Measurements from ENCODE around the gene GALNT12.

The GALNT12 gene

DNA sequence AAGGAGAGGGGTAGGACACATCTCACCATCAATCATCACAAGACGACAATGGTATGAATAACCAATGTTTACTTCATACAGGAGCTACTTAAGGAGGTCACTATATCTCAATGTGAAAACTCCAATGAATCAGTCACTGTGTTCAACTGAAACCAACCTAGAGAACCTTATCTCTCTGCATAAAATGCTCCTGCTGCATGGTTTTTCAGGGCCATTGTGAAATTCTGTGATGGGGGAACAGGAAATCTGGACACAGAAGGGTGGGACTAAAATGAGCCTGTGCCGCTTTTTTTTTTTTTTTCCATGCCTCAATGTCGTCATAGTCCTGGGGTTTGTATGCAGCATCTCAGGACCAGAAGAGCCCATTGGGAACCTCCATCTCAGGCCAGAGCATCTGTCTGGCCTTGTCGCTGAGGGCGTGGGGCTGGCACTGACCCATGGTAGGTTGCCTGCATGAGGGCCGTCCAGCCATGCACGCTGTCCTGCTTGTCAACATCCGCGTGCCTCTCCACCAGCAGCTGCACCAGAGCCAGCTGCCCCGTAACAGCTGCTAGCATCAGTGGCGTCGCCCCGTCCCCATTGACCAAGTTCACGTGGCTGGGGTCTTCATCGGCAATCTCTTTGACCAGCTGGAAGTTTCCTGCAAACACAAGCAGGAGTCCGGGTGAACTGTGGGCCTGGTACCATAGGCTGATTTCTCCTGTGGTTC, 23.8 kb upstream of the GALNT12 start:
- DNase-seq: no peak

- no peak for DNase-seq
These were observed 22.4 kb upstream of the GALNT12 start for GRCh38 chr9:98784831-98785806.

DNA sequence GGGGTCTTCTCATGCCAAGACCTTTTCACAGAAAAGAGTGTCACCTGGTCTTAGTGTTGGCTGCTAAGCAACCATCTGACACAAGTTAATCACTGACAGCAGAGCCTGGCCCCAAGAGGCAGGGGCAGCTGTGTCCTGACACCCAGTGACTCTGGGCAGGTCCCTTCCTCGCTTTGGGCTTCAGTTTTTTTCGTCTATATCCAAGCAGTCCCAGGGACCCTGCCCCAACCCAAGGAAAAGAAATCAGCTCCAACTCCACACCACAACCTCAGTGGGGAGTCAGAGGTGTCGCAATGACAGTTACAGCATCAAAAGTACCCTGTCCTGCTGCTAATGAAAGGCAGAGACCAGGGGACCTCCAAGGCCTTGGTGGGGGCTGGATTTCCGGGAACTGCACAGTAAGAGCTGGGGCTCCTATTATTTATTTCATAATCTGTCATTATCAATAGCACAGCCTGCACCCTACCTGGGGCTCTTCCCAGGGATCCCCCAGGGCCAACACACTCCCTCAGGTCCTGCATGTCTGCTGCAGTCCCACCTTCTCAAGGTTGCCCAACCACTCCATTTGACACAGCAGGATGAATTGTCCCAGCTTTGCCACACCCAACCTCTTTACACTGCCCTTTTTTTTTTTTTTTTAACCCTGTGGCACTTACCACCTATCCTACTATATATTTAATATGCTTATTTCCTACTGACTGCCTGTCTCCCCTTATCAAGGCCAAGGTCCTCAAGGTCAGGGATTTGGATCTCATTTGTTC, 20.5 kb upstream of the GALNT12 start:
- DNase-seq: no peak

GRCh38 chr9:98787766-98788335, 19.6 kb upstream of the GALNT12 start:
- no peak for DNase-seq

GRCh38 chr9:98789483-98790133, 17.9 kb upstream of the GALNT12 start:
- DNase-seq: no peak

DNA sequence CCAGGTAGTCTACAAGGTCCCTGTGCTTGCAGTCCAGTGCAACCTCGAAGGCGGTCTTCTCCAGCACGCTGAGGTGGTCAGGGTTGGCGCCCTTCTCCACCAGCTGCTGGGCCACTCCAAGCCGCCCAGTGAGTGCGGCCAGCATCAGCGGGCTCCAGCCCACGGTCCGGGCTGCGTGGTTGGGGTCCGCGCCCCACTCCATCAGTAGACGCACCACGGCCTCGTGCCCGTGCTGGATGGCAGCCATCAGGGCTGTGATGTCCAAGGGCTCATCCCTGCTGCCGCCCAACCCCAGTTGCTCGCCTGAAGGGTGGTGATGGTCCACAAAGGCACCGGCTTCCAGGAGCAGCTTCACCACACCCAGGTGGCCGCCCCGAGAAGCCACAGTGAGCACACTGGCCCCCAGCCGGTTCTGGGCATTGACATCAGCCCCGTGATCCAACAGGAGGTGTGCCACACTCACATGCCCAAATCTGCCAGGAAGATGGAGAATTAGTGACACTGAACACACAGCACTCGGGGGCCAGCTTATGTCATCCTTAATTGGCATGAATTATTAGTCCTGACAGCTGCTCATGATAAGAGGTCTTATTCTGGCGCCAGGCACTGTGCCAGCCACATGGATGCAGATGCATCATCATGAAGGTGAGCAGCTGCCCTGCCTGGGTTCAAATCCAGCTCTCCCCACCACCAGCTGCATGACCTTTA, 17.2 kb upstream of the GALNT12 start:
- no peak for DNase-seq

GRCh38 chr9:98790842-98791607, 16.4 kb upstream of the GALNT12 start:
- peak; percentile 45 for DNase-seq

GRCh38 chr9:98791608-98792490, 15.6 kb upstream of the GALNT12 start:
- no peak for DNase-seq

- no peak for DNase-seq
These were observed 14.4 kb upstream of the GALNT12 start for GRCh38 chr9:98793031-98793430.

DNA sequence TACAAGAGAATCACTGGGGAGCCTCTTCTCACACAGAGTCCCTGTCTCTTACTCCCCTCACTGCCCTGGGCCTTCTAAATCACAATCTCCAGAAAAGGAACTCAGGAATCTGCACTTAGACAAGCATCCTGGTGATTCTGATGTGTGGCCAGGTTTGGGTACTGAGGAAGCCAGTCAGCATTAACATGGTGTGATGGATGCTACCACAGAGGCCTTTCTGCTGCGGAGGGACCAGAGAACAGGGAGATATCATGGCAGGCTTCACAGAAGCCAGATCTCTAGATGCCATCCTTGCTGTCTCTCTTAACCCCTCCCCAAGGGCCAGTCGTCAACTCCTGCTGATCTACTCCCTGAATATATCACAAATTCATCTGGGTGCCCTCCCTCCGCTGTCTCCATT, 12.7 kb upstream of the GALNT12 start:
- no peak for DNase-seq

GRCh38 chr9:98795295-98795955, 12.0 kb upstream of the GALNT12 start:
- no peak for DNase-seq

DNA sequence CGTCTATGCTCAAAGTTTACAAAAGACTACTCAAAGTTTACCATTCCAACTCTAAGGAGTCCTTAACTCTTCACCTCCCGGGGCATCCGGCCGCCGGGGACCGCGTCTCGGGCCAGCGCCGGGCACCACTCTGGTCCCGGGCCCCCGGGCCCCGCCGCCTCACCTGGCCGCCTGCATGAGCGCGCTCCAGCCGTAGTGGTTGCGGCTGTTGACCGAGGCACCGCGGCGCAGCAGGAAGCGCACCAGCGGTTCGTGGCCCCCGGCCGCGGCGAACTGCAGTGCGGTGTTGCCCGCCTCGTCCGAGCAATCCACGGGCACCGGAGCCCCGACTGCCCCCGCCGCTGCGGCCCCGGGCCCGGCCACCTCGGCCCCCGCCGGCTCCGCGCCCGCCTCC, 11.5 kb upstream of the GALNT12 start:
- no peak for DNase-seq

GRCh38 chr9:98796364-98797101, 10.9 kb upstream of the GALNT12 start, which contains the start of gene ANKS6:
ANKS6 (minus strand) TSS chr9:98796555; CDS start chr9:98796491, 64 bp downstream.
- DNase-seq: peak; percentile 82

- no peak for DNase-seq
These were observed 10.0 kb upstream of the GALNT12 start for GRCh38 chr9:98797491-98797890.

DNA sequence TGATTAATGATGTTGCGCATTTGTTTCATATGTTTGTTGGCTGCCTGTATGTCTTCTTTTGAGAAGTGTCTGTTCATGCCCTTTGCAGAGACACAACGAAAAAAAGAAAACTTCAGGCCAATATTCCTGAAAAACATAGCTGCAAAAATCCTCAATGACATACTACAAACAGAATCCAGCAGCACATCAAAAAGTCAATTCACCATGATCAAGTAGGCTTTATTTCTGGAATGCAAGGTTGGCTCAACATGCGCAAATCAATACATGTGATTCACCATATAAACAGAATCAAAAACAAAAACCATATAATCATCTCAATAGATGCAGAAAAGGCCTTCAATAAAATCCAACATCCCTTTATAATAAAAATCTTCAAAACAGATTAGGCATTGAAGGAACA, 9.2 kb upstream of the GALNT12 start:
- DNase-seq: no peak

- no peak for DNase-seq
These were observed 5.9 kb upstream of the GALNT12 start for GRCh38 chr9:98801561-98801960.

DNA sequence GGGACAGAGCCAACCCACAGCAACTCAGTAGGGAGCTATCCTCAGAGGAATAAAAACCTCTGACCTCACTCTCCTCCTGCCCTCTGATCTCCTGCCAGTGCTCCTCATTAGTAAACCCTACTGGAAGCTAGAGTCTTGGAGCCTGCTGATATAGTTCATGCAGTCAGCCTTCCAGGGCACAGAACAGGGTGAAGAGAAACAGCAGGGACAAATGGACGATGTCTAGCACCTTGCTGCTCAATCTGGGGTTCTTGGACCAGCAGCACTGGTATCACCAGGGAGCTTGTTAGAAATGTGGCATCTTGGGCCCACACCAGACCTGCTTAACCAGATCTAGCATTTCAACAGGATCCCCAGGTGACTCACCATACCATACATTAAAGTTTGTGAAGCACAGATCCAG, 5.5 kb upstream of the GALNT12 start:
- no peak for DNase-seq

GRCh38 chr9:98804083-98804482, 3.4 kb upstream of the GALNT12 start:
- DNase-seq: no peak
